ENCODE data around the gene PAQR5.

DNA sequence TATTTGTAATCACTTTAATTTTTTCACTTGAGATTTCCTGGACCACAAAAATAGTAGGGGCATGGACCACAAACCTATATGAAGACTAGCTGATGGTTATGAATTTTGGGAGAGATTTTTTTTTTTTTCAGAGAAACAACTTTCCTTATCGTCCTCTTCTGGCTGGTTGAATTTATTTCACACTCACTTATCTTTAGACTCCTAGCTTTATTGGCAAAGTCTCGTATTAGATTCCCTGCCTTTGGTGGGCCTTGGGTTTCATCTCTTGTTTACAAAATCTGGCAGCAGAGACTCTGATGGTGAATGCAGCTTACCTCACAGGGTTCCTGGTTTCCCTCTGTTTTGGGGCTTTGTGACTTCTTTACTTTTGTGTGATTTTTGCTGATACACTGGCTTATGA lies 70.9 kb downstream of the PAQR5 start:
- TF ChIP-seq, protein P1, sequence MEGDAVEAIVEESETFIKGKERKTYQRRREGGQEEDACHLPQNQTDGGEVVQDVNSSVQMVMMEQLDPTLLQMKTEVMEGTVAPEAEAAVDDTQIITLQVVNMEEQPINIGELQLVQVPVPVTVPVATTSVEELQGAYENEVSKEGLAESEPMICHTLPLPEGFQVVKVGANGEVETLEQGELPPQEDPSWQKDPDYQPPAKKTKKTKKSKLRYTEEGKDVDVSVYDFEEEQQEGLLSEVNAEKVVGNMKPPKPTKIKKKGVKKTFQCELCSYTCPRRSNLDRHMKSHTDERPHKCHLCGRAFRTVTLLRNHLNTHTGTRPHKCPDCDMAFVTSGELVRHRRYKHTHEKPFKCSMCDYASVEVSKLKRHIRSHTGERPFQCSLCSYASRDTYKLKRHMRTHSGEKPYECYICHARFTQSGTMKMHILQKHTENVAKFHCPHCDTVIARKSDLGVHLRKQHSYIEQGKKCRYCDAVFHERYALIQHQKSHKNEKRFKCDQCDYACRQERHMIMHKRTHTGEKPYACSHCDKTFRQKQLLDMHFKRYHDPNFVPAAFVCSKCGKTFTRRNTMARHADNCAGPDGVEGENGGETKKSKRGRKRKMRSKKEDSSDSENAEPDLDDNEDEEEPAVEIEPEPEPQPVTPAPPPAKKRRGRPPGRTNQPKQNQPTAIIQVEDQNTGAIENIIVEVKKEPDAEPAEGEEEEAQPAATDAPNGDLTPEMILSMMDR (IDR thresholded peaks at IDR 0.05), result no peak
- TF ChIP-seq POLR2A (IDR thresholded peaks at IDR 0.05), result no peak

Measured in testis (tissue), 2 donors.